GM12878 (cell line): ENCODE measurements around the gene FBXL17.

Experiments
- BCL11A ChIP-seq: IDR thresholded peaks from 2 replicates; pipeline ENCODE4 v1.6.1; 2011; ENCODE audit warnings: low read depth, low read length
- BHLHE40 ChIP-seq, 2 experiments: fragments of 450-650 bp in 1 of 2; IDR thresholded peaks; 2 replicates each; pipeline ENCODE4 v1.6.1; 2011 to 2017; ENCODE audit warnings: low read depth in 2 of 2, borderline replicate concordance in 1 of 2, improper control_type of control experiment in 1 of 2, low read length in 1 of 2, mild to moderate bottlenecking in 1 of 2
- CEBPB ChIP-seq, 2 experiments: fragments of 150-350 bp in 1 of 2; IDR thresholded peaks; 2 replicates each; pipeline ENCODE4 v1.6.1; 2012 to 2014; ENCODE audit warnings: low read depth in 2 of 2, low read length in 2 of 2, borderline replicate concordance in 1 of 2, inconsistent platforms in 1 of 2
- CHD1 ChIP-seq: IDR thresholded peaks from 2 replicates; pipeline ENCODE4 v1.6.1; 2012; ENCODE audit warnings: low read depth, low read length, improper control_type of control experiment
- CREB1 ChIP-seq: IDR thresholded peaks from 2 replicates; pipeline ENCODE4 v1.6.1; 2012; ENCODE audit warnings: low read depth, mild to moderate bottlenecking, inconsistent platforms
- CTCF ChIP-seq, 3 experiments: IDR thresholded peaks in 2 of 3; conservative IDR thresholded peaks in 1 of 3; 2 replicates each; pipeline ENCODE4 v1.5.1; 2011; ENCODE audit warnings: low read depth in 3 of 3, low read length in 3 of 3, mild to moderate bottlenecking in 3 of 3, control low read depth in 2 of 3, moderate library complexity in 2 of 3, inconsistent platforms in 1 of 3, mixed read lengths in 1 of 3; ENCODE audit not compliant: control insufficient read depth in 2 of 3, insufficient read depth in 1 of 3; ENCODE audit errors: extremely low read depth in 1 of 3
- E2F8 ChIP-seq: fragments of 450-650 bp; IDR thresholded peaks from 2 replicates; pipeline ENCODE4 v1.6.1; 2018; ENCODE audit warnings: mild to moderate bottlenecking, low read depth, moderate library complexity; ENCODE audit not compliant: partially characterized antibody
- EED ChIP-seq: sonication (generic); IDR thresholded peaks from 2 replicates; pipeline ENCODE4 v1.6.1; 2016; ENCODE audit warnings: antibody characterized with exemption, low read depth
- EZH2 ChIP-seq: IDR thresholded peaks from 2 replicates; pipeline ENCODE4 v1.6.1; 2012; ENCODE audit warnings: low read depth, mild to moderate bottlenecking, control low read depth, inconsistent platforms, low read length, borderline replicate concordance; ENCODE audit not compliant: control insufficient read depth
- PAX8 ChIP-seq: fragments of 450-650 bp; IDR thresholded peaks from 2 replicates; pipeline ENCODE4 v1.6.1; 2017; ENCODE audit warnings: mild to moderate bottlenecking, moderate library complexity
- REST ChIP-seq: IDR thresholded peaks from 2 replicates; pipeline ENCODE4 v1.6.1; 2012; ENCODE audit warnings: mild to moderate bottlenecking, low read depth, low read length
- SP1 ChIP-seq: IDR thresholded peaks from one replicate; pipeline ENCODE4 v1.6.1; 2011; ENCODE audit warnings: low read depth, low read length
- ZNF274 ChIP-seq: IDR thresholded peaks from one replicate; pipeline ENCODE4 v1.8.0; 2011; ENCODE audit not compliant: insufficient read length, insufficient read depth

GRCh38 chr5:108006791-108007190 is 375.1 kb downstream of the FBXL17 start:
- no peak for TF ChIP-seq EZH2
- TF ChIP-seq ZNF274: no peak
- no peak for TF ChIP-seq EED
- TF ChIP-seq PAX8: no peak
- no peak for TF ChIP-seq CEBPB (IDR thresholded peaks at IDR 0.05; ENCODE audit: borderline replicate concordance in 1 of 2, low read depth in 2 of 2, low read length in 2 of 2)
- TF ChIP-seq SP1: no peak
- no peak for TF ChIP-seq E2F8
- no peak for TF ChIP-seq CREB1
- TF ChIP-seq BCL11A: no peak
- TF ChIP-seq REST: no peak
- no peak for TF ChIP-seq CHD1
- no peak for TF ChIP-seq BHLHE40 (IDR thresholded peaks at IDR 0.05; ENCODE audit: borderline replicate concordance in 1 of 2, low read depth in 2 of 2, low read length in 1 of 2)
- TF ChIP-seq CTCF (IDR thresholded peaks at IDR 0.05 in 2 of 3, conservative IDR thresholded peaks at IDR 0.05 in 1 of 3; ENCODE audit: control insufficient read depth in 2 of 3, extremely low read depth in 1 of 3, insufficient read depth in 1 of 3, low read depth in 3 of 3, low read length in 3 of 3): no peak
